GM19099 (cell line): ENCODE results near the gene SDF2L1.

Source experiments
- POLR2A ChIP-seq: IDR thresholded peaks from 3 replicates; pipeline ENCODE4 v1.6.1; 2011; ENCODE audit warnings: low read depth; ENCODE audit not compliant: insufficient read length; ENCODE audit errors: extremely low read depth

The SDF2L1 gene

DNA sequence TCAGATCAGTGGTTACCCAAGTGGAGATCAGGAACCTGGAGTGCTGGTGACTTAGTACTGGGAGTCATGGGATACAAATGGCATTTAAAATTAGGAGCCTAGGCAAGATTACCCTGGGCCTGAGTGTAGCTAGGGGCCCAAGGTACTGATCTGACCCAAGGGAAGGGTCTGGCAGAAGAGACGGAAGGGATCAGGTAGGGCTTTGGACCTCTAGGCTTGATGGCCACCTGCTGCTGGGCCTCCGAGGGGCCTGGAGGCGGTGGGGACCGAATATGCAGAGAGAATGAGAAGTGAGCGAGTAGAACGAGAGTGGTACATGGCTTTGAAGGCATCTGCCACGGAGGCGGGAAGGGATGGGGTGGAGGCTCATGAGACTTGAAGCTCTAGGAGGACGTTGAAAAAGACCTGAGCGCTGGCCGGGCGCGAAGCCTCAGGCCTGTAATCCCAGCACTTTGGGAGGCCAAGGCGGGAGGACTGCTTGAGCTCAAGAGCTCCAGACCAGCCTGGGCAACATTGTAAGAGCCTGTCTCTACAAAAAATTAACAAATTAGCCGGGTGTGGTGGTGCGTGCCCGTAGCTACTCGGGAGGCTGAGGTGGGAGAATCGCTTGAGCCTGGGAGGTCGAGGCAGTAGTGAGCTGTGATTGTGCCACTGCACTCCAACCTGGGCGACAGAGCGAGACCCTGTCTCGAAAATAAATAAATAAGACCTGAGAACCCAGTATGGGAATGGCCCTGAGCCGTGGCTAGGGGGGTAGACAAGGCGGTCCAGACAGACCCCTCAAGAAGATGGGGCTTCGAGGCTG is 23.1 kb downstream of the SDF2L1 start:
- no peak for TF ChIP-seq POLR2A

- TF ChIP-seq POLR2A = no peak
These were observed 24.7 kb downstream of the SDF2L1 start for GRCh38 chr22:21666786-21667185.

- TF ChIP-seq POLR2A = no peak
These were observed 26.9 kb downstream of the SDF2L1 start for GRCh38 chr22:21669026-21669425.

GRCh38 chr22:21672107-21672629 is 30.1 kb downstream of the SDF2L1 start:
- TF ChIP-seq POLR2A = no peak

DNA sequence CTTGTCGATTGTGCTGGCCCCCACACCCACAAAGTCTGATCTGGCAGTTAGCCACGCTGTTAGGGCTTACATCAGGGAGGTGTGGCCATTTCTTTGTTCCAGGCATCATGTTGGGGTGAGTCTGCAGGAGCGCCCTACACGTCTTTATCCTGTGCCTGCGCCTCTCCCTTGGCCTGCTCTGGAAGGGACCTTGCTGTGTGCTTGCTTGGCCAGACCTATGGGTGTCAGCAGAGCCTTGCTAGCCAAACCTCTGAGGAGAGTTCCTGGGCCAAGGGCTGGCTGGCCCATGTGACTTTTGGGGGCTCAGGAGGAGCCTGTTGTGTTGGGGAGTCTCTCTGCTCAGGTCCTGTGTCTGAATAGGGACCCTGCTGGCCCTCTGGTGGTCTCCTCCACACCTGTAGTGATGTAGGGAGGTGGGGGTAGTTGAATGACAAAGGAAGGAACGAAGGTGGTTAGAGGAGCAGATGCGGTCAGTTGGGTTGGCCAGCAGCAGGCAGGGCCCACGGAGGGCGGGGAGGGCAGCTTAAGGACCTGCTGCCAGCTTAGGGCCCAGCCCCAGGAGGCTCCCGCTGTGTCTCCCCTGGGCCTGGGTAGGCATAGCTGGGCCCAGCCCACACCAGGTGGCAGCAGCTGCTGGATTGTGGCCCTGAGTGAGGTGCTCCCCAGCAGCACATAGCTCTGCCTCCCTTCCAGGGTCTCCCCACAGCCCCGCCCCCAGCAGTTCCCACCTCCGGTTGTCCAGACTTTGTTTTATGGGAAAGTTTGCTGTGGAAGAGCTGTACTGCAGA is 31.6 kb downstream of the SDF2L1 start:
- TF ChIP-seq POLR2A = no peak

- no peak for TF ChIP-seq POLR2A
These were observed 32.6 kb downstream of the SDF2L1 start for GRCh38 chr22:21674638-21675245.

GRCh38 chr22:21677606-21678443 is 35.7 kb downstream of the SDF2L1 start:
- no peak for TF ChIP-seq POLR2A

DNA sequence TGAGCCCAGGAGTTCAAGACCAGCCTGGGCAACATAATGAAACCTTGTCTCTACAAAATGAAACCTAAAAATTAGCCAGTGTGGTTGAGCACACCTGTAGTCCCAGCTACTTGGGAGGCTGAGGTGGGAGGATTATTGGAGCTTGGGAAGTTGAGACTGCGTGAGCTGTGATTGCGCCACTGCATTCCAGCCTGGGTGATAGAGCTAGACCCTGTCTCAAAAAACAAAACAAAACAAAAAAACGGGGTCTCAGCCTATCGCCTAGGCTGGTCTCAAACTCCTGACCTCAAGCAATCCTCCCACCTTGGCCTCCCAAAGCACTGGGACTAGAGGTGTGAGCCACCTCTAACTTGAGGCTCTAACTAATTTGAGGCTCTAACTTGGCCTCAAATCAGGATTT is 37.3 kb downstream of the SDF2L1 start:
- no peak for TF ChIP-seq POLR2A

- no peak for TF ChIP-seq POLR2A
These were observed 38.9 kb downstream of the SDF2L1 start for GRCh38 chr22:21680830-21681565.

GRCh38 chr22:21681566-21682370 is 39.7 kb downstream of the SDF2L1 start:
- TF ChIP-seq POLR2A = no peak

DNA sequence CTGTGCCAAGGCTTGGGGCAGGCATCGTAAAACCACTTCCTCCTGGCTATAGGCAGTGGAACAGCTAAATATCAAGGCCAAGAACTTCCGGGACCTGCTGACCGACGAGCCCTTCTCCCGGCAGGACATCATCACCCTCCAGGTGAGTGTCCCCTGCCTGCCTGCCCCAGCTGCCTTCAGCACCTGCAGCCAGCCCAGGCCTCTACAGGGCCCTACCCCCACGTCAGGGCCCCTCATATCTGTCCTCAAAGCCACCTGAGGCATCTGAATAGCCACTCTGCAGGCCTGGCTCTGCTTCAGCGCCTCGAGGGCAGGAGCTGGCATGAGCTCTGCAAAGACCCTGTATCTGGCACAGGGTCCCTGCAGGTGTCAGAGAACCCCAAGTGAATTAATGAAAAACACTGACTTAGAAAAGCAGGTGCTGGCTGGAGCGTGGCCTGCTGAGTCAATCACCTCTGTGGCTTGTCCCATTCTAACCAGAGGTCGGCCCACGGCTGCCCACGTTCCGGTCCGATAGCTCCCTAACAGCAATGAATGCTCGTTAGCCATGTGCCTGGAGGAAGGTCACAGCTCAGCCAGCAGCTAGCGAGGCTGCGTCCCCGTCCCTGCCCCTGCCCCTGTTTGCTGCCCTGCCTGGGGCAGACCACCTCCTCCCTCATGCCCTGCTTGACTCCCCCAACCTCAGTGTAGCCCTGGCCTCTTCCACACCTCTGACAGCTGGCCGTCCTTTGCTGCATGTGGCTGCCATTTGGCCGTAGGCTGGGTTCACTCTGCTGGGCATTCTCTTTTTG is 40.5 kb downstream of the SDF2L1 start:
- no peak for TF ChIP-seq POLR2A

DNA sequence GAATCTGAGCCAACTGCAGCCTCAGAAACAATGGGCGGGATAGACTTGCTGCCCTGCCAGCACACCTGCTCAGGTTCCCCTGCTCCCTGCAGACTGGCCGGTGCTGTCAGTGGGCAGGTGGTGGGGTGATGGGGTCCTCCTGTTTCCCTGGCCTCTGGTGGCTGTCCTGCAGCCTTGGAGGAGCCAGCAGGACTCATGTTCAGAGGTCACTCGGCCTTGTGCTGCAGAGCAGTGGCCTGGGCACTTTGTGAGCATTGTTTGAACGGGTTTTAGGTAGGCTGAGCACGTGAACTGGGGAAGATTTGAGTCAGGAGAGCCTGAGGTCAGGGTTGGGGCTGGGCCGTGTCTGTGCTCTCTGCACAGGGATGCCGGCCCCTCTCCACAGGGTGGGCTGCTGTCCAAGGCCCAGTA is 41.3 kb downstream of the SDF2L1 start:
- no peak for TF ChIP-seq POLR2A

DNA sequence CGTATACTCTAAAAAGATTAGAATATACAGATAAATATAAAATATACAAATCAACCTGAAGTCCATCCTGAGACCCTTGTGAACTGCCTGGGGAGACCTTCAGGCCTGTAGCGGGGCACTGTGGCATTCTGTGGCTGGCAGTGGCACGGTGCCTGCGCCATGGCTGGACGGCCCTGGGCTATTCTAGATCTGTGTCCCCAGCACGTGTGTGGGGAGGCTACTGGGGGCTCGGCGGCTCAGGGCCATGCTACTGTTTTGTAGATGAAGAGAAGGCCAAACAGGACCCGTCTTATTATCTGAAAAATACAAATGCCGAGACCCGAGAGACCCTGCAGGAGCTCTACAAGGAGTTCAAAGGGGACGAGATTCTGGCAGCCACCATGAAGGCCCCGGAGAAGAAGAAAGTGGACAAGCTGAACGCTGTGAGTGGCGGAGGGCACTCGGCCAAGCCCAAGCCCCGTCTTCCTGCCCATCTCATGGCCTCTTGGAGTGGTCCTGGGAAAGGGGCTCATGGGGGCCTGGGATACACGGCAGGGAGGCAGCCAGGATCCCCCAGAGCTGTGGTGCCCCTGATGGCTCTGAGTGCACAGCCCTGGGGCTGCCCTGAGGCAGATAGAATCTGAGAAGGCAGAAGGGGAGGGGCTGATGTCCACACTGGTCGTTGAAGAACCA is 42.5 kb downstream of the SDF2L1 start:
- TF ChIP-seq POLR2A = no peak
